GM18909 (cell line): Measurements from ENCODE around the gene RHOD.

Experiments used
- ATAC-seq: cut with Tn5 transposase; IDR thresholded peaks from one replicate; pipeline ENCODE4 v1.9.1; 2021; ENCODE audit warnings: mild to moderate bottlenecking; ENCODE audit not compliant: unreplicated experiment, poor library complexity

Gene RHOD

GRCh38 chr11:67031791-67032561 lies 24.7 kb upstream of the RHOD start:
- ATAC-seq: no peak

GRCh38 chr11:67032830-67033551 lies 23.7 kb upstream of the RHOD start:
- no peak for ATAC-seq

GRCh38 chr11:67033661-67034166 lies 22.9 kb upstream of the RHOD start:
- ATAC-seq: no peak

- ATAC-seq: no peak
Observed at GRCh38 chr11:67034350-67034749, 22.3 kb upstream of the RHOD start.

- no peak for ATAC-seq
Observed at GRCh38 chr11:67040147-67040546, 16.5 kb upstream of the RHOD start.

- no peak for ATAC-seq
Observed at GRCh38 chr11:67041602-67042001, 15.0 kb upstream of the RHOD start.

GRCh38 chr11:67043572-67044349 lies 12.9 kb upstream of the RHOD start:
- no peak for ATAC-seq

GRCh38 chr11:67044496-67044895 lies 12.2 kb upstream of the RHOD start:
- ATAC-seq: no peak

- no peak for ATAC-seq
Observed at GRCh38 chr11:67045314-67045713, 11.3 kb upstream of the RHOD start.

GRCh38 chr11:67048515-67049130 lies 8.0 kb upstream of the RHOD start:
- no peak for ATAC-seq

- no peak for ATAC-seq
Observed at GRCh38 chr11:67050139-67050538, 6.5 kb upstream of the RHOD start.

- no peak for ATAC-seq
Observed at GRCh38 chr11:67051180-67051893, 5.3 kb upstream of the RHOD start.

GRCh38 chr11:67051945-67052488 lies 4.6 kb upstream of the RHOD start:
- no peak for ATAC-seq

GRCh38 chr11:67052891-67053290 lies 3.8 kb upstream of the RHOD start:
- no peak for ATAC-seq

GRCh38 chr11:67053896-67054329 lies 2.7 kb upstream of the RHOD start:
- ATAC-seq: no peak

- ATAC-seq: no peak
Observed at GRCh38 chr11:67054346-67054835, 2.3 kb upstream of the RHOD start.

GRCh38 chr11:67054836-67055523 lies 1.7 kb upstream of the RHOD start:
- ATAC-seq: no peak

- ATAC-seq: no peak
Observed at GRCh38 chr11:67055812-67056211, 835 bp upstream of the RHOD start.

- ATAC-seq: no peak
Observed at GRCh38 chr11:67057205-67057672, 592 bp downstream of the RHOD start.
